GM03348 (cell line): ENCODE results near the gene VPS26C.
A peak's percentile ranks its signal among the peaks of the same experiment; 100 is the strongest.
"Not testable (repeated sequence)": the region's sequence is repeated elsewhere in the genome, so short reads cannot be mapped to it uniquely, and the experiment has no call there.

Source experiments
- DNase-seq: peaks from one replicate; pipeline ENCODE4 v3.0.0; 2012; ENCODE audit warnings: low spot score

The VPS26C gene

DNA sequence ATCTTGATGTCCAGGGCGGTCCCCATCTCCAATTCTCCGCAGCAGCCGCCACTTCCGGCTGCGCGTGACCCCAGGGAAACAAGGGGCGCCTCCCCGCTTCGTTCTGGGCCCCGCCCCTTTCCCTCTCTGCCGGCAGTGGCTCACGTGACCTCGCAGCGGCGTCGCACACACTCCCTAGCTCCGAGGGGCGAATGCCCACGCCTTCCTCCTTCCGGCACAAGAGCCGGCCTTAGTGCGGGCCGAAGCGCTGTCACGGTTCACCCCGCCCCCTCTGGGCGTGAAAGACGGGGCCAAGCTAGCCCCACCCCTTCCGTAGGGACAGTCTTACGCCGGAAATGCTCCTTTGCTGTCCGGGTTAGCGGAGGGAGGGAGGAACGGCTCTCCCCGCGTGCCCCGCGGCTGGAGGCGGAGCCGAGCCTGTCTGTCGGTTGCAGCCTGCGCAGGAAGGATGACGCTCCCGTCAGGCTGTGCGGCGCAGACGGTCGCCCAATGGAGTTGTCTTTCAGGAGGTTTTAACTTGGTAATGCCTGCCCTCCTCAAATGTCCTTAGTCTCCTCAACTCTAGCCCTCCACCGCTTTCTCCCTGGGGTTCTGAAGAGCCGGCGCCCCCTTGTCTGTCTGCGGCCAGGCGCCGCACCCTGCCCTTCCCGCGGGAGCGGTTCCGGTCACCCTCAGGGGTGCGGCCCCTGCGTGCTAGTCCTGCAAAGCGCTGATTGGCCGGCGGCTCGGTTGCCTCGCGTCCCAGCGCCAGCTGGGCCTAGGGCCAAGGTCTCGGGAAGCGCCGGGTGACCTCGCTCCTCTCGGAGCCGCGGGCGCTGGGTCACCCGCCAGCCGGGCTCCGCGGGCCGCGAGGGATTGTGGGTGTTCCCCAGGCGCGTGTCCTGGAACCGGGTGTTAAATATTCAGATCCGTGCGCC, at the start of gene VPS26C:
VPS26C (minus strand) TSS at position 66 of the 917 bp plus-strand sequence; CDS start at position 26, 40 bp downstream.
- peak; percentile 96 for DNase-seq

DNA sequence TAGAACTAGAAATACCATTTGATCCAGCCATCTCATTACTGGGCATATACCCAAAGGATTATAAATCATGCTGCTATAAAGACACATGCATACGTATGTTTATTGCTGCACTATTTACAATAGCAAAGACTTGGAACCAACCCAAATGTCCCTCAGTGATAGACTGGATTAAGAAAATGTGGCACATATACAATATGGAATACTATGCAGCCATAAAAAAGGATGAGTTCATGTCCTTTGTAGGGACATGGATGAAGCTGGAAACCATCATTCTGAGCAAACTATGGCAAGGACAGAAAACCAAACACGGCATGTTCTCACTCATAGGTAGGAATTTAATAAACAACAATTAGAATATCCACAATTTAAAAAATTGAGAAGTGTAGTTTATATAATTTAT, 48.9 kb upstream of the VPS26C start:
- DNase-seq: not testable (repeated sequence)

DNA sequence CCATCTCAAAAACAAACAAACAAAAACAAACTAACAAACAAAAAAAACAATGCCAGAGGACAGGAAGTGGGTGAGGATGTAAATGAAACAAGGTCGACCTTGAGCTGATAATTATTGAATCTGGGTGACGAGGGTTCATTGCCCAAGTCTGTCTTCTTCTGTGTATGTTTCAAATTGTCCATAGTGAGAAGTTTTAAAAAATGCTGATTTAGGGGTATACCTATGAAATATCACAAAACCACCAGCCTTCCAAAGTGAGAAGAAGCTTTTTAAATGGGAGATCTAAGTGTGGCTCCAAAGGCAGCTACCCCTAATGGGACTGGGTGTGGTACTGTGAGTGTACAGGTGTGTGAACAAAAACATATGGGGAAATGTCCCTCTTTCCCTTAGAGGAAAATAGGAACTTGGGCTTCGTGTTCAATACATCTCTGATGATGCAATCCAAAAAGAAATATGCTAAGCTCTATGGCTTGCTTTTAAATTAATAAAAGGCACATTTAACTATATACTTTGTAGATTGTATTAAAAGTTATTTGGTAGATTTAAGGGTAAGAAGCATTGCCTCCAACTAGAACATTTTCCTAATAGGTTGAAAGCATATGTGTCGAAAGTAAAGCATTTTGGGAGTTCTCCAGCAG, 33.1 kb upstream of the VPS26C start:
- no peak for DNase-seq

DNA sequence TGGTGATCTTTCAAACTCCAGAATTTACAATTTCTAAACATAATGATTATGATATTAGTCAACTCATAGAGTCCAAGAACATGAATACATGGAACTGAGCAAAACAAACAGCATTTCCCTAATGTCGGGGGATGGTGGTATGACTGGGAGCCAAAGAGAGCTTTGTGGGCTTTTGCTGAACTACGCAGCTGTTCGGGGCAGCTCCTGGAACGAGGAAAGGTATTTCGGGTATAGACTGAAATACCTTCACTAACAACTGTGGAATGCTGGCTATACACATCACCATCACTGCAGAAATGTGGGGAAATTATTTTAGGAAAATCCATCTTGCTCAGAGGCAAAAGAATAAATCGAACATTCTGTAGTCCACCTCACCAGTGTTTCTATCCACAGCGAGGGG, 30.2 kb upstream of the VPS26C start:
- DNase-seq: no peak

DNA sequence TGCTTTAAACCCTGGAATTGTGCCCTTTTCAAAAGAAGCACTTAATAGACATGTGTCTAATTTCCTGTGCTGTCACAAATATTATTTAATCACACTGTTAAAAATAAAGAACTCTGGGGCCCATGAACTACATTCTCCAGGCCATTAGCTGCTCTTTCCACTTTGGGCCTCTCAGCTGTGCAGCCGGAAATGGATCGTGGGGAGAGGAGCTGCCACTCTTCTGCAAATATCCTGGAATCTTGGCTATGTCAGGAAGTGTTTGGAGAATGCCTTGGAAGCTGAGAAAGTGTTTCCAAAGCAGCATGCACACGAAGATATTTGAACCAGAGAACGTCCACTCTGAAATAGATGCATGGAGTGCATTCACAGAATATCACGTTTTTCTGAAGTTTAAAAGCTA, 27.5 kb upstream of the VPS26C start:
- DNase-seq: peak; percentile 17

DNA sequence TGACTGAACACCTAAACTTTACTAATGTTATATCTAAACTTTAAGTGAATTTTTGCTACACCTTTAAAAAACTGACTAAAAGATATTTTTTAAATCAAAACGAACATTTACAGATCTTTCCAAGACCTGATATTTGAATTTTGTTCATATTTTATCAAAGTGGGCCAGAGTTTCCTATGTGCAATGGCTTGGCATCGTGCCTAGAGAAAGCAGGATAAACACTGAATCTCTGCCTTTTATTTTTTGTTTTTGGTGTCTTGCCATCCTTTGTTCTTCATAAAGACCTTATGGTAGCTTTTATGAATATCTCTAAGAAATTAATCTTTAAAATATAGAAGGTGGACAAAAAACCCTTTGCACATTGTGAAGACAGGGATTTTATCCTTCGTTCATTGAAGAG, 25.8 kb upstream of the VPS26C start:
- no peak for DNase-seq

DNA sequence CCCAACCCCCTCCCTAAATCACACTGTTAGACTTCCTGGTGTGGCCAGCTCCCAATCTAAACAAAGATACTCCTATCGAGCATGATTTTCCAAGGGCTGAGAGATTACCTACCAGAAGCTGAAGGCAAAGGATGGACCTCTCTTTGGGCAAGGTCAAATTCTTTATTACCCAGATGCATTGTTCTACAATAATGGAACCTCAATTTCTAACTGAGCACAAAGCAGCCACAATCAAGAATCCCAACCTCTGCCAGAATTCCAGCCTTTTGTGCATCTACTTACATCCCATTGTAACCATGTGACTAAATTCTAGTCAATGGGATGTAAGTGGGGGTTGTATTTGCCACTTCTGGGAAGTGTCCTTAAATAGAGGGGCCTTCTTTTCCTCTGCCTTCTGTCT, 24.9 kb upstream of the VPS26C start:
- no peak for DNase-seq

DNA sequence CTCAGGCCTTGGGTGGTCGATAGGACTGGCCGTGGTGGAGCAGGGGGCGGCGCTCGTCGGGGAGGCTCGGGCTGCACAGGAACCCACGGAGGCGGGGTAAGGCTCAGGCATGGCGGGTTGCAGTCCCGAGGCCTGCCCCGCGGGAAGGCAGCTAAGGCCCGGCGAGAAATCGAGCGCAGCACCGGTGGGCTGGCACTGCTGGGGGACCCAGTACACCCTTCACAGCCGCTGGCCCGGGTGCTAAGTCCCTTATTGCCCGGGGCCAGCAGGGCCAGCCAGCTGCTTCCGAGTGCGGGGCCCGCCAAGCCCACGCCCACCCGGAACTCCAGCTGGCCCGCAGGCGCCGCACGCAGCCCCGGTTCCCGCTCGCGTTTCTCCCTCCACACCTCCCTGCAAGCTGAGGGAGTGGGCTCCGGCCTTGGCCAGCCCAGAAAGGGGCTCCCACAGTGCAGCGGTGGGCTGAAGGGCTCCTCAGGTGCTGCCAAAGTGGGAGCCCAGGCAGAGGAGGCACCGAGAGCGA, 16.1 kb upstream of the VPS26C start:
- DNase-seq: not testable (repeated sequence)

DNA sequence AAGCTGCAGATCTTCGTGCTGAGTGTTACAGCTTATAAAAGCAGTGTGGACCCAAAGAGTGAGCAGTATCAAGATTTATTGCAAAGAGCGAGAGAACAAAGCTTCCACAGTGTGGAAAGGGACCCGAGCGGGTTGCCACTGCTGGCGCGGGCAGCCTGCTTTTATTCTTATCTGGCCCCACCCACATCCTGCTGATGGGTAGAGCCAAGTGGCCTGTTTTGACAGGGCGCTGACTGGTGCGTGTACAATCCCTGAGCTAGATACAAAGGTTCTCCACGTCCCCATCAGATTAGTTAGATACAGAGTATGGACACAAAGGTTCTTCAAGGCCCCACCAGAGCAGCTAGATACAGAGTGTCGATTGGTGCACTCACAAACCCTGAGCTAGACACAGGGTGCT, 15.5 kb upstream of the VPS26C start:
- DNase-seq: not testable (repeated sequence)

DNA sequence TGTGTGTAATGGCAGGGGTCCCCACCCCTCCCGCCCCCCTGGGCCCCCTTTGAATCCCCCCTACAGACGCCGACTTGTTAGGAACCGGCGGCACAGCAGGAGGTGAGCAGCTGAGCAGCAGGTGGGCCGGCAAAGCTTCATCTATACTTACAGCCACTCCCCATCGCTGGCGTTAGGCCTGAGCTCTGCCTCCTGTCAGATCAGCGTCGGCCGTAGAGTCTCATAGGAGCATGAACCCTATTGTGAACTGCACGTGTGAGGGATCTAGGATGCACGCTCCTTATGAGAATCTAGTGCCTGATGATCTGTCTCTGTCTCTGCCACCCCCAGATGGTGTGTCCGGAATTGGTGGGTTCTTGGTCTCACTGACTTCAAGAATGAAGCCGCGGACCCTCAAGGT, 14.9 kb upstream of the VPS26C start:
- DNase-seq: no peak

DNA sequence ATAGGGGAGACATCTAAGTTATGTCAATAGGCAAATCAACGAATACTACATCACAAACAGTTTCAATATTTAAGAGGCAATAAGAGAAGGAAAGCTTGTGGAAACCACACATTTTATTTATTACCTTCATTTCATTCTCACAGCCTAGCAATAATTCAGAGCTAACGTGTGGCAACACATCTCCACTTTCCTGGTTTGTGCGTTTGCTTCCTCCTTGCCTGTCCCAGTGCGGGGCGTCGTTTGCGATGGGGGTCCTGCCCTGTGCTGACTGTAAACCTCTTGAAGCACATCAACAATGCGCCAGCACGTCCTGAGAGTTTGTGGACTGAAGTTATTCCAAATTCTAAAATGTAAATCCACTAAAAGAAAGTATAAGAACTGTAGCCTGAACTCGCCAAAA, 14.4 kb upstream of the VPS26C start:
- no peak for DNase-seq

DNA sequence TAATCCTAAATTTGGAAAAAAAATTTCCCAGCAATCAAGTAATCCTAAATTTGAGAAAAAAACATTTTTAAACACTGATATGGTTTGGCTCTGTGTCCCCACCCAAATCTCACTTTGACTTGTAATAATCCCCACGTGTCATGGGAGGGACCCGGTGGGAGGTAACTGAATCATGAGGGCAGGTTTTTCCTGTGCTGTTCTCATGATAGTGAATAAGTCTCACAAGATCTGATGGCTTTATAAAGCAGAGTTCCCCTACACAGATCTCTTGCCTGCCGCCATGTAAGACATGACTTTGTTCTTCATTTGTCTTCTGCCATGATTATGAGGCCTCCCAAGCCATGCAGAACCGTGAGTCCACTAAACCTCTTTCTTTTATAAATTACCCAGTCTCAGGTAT, 12.1 kb upstream of the VPS26C start:
- not testable (repeated sequence) for DNase-seq

DNA sequence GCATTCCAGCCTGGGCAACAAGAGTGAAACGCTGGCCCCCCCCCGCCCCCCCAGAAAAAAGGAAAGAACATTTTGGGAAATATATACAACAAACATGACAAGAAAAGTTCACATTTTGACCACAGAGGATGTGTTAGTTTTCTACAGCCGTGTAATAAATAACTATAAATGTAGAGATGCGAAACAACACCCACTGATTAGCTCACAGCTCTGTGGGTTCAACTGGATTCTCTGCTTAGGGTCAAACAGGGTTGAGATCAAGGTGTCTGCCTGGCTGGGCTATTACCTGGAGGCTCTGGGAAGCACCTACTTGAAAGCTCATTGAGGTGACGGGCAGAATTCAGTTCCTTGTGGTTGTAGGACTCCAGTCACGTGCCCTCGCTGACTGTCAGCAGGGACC, 11.1 kb upstream of the VPS26C start:
- DNase-seq: no peak

DNA sequence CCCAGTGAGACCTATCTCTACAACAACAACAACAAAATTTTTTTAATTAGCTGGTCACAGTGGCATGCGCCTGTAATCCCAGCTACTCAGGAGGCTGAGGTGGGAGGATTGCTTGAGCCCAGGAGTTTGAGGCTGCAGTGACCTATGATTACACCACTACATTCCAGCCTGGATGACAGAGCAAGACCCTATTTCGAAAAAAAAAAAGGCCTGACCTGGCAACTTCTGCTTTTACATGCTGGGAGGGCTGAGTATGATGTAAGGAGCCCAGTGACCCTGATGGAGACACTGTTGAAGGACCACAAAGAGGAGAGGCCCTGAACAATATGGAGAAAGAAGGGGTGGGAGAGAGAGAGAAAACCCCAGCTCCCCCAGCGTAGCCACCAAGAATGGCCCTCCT, 9.2 kb upstream of the VPS26C start:
- DNase-seq: no peak

DNA sequence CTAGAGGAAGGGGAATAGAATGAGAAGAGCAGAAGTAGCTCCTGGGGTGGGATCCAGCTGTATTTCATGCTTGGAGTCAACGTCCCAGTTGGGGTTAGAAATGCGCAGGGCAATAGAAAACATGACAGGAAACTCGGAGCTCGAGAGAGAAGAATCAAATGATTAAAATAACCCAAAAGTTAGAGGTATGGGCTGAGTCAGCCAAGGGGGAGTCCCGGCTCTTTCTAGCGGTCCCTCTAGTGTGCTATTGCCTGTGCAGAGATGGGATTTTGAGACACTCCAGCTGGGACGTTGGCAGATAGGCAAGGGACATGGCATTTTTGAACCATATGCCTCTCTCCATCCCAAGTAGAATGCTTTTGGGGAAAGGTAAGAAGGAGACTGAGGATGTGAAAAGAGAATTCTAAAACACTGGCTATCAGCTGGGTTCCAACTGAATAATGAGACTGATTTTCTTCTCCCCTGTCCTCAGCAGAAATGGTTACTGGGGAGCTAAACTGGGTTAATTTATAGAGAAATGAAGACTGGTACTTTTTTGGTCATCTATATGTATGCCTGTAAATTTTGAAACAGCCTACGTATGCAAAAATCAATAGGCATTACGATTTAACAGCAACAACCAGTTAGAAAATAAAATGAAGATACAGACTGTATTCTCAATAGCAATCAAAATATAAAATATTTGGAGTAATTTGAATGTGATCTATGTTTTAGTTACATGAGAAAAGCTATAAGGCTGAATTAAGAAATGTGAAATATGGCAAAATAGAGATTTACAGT, 7.0 kb upstream of the VPS26C start:
- no peak for DNase-seq

DNA sequence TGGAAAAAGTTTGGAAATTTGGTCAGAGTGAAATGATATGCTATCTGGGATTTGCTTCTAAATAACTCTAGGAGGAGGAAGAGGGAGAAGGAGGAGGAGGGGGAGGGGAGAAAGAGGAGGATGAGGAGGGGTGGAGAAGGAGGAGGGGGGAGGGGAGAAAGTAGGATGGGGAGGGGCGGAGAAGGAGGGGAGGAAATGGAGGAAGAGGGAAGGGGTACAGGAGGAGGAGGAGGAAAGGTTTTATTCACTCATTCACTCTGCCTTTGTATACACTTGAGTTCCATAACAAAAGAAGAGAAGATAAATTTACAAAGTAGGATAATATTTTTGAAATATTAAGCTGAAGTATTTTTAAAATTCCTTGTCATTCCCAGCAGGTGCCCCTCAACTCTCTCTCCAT, 6.3 kb upstream of the VPS26C start:
- DNase-seq: no peak

DNA sequence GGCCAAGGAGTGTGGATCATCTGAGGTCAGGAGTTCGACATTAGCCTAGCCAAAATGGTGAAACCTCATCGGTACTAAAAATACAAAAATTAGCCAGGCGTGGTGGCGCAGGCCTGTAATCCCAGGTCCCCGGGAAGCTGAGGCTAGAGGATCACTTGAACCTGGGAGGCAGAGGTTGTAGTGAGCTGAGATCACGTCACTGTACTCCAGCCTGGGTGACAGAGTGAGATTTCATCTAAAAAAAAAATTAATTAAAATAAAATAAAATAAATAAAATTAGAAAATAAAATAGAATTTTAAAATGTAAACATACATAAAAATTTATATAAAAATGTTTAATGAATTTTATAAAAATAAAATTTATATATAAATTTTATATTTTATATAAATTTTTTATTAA, 5.8 kb upstream of the VPS26C start:
- no peak for DNase-seq

DNA sequence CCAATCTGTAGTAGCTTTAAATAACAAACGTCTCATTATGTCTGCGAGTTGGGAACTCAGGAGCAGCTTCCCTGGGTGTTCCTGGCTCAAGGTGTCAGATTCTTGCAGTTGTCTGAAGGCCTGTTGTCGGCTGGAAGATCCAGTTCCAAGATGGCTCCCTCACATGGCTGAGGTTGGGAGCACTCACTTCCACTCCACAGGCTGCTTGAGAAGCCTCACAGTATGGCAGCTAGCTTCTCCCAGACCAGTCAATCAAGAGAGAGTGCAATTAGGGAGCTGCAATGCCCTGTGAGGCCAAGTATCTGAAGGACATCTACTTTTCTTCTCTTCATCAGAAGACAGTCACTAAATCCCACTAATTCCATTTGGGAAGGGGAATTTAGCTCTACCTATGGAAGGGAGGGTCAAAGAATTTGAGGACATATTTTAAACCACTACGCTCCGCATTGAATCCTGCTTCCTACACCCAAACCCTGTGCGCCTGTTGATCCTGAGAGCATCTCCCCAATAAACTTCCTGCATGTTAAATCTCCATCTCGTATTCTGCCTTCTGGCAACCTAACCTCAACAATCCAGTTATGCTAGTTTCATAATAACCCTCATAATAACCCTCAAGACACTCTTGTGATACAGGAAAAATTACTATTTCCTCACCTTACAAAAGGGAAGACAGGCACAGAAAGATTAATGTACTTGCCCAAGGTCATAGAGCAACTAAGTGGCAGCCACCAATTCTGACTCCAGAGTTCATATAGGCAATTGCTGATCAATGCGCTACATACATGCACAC, 3.6 kb upstream of the VPS26C start:
- no peak for DNase-seq

DNA sequence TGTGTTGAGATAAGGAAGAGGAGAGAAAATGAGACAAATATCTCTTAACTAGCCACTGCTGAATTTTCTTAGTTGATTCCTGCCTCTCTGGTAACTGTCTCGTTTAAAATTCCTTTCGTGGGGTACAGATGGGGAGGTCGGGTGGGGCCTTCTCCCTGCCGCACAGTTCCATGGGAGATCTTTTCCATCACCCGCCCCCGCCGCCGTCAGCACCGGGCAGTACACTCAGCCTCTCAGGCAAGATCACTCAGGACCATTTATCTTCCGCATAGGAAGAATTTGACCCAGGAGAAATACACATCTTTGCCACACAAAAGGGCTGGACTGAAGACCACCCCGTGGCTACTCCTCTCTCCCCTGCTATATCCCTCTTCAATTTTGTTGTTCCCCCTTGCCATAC, 2.3 kb upstream of the VPS26C start:
- no peak for DNase-seq

DNA sequence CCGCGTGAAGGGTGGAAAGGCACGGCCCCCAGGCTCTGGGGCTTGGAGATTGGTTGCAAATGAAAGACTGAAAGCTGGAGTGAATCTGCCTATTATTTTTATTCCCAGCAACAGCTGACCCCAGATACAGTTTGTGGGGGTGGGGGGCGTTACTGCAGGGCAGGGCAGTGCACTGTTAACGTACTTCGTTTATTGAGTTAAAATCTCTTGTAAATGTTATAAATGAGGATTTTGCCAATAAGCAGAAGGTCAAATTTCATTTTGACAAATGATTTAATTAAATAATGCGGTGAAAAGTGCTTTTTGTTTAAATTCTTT, 1.0 kb upstream of the VPS26C start:
- DNase-seq: no peak

DNA sequence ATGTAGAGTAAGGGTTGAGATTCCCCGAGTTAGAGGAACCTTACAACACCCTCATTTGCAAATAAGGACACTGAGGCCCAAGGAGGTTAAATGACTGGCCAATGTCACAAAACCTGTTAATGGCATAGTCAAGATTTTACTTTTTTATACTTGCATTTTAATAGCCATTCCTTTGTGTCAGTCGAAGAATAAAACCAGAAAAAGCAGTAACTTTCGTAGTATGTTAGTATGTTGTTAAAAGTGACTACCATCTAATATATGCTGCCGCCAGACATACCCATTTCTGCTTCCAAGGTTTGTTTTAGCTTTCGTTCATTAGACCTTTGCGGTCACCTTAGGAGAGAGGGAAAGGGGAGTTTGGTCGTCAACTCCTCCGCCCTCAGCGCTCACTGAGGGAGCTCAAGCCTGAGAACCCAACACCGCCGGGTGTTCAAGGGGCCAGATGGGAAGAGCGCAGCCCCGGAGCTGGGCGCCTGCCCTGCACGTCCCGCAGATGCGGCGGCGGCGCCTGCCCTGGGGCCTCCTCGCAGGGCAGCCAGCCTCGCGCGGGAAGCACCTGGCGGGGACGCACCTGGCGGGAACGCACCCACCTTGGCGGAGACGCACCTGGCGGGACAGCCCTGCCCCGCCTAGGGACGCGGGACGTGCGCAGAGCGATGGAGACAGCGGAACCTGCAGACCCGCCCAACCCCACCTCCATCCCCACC, 466 bp downstream of the VPS26C start:
- peak; percentile 43 for DNase-seq
